ENCODE data around the gene GPR12. TPM values are rescaled to one million over a fixed set of nuclear protein-coding genes. Genes with fewer than 3 reads are reported as not detected.
"Not testable (repeated sequence)": the region's sequence is repeated elsewhere in the genome, so short reads cannot be mapped to it uniquely, and the experiment has no call there.

GPR12 gene
- total RNA-seq, 1 donor from 2014 or later, result 0.14 TPM

DNA sequence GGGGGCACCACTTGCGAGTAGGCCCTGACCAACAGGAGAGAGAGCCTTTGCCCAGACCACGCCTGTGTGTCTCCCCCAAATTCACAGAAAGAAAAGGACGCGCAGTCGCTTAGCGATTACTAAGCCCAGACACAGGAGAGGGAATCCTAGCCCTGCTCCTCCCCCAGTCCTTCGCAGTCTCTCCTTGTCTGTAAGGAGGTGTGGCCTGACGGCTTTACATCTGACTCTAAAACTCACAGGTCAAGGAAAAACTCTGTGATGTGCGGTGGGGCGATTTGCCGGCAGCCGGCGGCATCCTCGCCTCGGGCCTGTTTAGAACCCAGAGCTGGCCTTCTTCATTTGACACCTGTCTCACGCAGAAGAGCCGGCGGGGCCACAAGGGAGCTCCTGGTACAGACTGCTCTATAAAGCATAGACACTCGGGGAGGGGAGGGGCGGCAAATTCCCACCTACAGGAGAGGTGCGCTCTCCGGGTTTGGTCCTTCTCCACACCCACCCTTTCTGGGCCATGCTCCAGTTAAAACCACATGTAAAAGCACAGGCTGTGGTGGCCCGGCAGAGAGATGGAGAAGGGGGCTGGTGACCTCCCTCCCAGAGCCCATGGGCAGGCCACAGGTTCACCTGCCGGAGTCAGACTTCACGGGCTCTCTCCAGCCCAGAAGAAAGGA lies 17.8 kb downstream of the GPR12 start:
- TF ChIP-seq, protein P1, sequence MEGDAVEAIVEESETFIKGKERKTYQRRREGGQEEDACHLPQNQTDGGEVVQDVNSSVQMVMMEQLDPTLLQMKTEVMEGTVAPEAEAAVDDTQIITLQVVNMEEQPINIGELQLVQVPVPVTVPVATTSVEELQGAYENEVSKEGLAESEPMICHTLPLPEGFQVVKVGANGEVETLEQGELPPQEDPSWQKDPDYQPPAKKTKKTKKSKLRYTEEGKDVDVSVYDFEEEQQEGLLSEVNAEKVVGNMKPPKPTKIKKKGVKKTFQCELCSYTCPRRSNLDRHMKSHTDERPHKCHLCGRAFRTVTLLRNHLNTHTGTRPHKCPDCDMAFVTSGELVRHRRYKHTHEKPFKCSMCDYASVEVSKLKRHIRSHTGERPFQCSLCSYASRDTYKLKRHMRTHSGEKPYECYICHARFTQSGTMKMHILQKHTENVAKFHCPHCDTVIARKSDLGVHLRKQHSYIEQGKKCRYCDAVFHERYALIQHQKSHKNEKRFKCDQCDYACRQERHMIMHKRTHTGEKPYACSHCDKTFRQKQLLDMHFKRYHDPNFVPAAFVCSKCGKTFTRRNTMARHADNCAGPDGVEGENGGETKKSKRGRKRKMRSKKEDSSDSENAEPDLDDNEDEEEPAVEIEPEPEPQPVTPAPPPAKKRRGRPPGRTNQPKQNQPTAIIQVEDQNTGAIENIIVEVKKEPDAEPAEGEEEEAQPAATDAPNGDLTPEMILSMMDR (IDR thresholded peaks at IDR 0.05; ENCODE audit: borderline replicate concordance), result no peak
- Histone ChIP-seq H3K9me3 (replicated peaks) (peaks cover 14% of the 10 kb centered on the region), H3K36me3 (no peaks in the 10 kb centered on the region), H3K27me3 (ENCODE audit: low read depth) (peaks cover 80% of the 10 kb centered on the region), H3K4me3 (no peak overlapping the region), H3K4me1 (no peaks in the 10 kb centered on the region), H3K27ac (replicated peaks) (no peak overlapping the region)
- intact Hi-C loops (cut with micrococcal nuclease), result no loop called here
- DNase-seq, result no peak

DNA sequence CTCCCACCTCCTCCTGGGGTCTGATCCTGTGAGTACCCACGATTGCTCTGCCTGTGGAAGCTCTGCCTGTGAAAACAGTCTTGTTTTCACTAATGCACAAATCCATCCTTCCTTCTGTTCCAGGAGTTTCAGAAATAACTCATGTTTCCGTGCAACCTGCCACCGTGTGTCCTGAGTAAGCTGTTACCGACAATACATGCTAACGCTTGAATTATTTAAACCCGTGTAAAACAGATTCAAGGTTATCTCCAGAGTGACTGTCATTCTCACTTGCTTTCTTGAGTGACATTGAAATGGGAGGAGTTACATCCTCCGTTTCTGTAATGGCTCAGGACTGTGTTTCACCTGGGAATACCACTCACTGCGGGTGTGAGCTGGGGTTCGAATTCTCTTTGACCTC lies 24.9 kb downstream of the GPR12 start:
- TF ChIP-seq, protein P1 (IDR thresholded peaks at IDR 0.05; ENCODE audit: borderline replicate concordance), result no peak
- no peak for DNase-seq
- Histone ChIP-seq H3K27ac (replicated peaks) (no peak overlapping the region), H3K4me1 (no peaks in the 10 kb centered on the region), H3K27me3 (ENCODE audit: low read depth) (peaks cover 54% of the 10 kb centered on the region), H3K4me3 (no peak overlapping the region), H3K36me3 (no peaks in the 10 kb centered on the region), H3K9me3 (replicated peaks) (peaks cover 15% of the 10 kb centered on the region)
- intact Hi-C loops (cut with micrococcal nuclease), result no loop called here

DNA sequence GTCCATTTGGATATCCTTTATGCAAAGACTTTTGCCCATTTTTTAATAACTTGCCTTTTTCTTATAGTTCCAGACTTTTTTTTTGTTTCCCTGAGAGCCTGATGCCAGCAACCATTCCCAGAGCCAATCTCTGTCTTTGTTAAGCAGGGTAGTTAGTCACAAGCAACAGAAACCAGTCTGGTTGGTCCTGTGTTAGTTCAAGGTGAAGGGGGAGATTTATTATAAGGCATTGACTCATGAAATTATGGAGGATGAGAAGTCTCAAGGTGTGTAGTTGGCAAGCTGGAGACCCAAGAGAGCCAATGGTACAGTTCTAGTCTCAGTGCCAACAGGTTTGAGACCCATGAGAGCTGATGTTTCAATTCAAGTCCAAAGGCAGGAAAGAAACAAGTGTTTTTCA lies 33.0 kb downstream of the GPR12 start:
- TF ChIP-seq, protein P1 (IDR thresholded peaks at IDR 0.05; ENCODE audit: borderline replicate concordance), result no peak
- H3K9me3 ChIP-seq (replicated peaks), result no peaks in the 10 kb centered on the region
- H3K4me1 ChIP-seq, result no peaks in the 10 kb centered on the region
- H3K27me3 ChIP-seq (ENCODE audit: low read depth), result peaks cover 10% of the 10 kb centered on the region
- H3K27ac ChIP-seq (replicated peaks), result no peak overlapping the region
- intact Hi-C loops (cut with micrococcal nuclease), result no loop called here
- H3K36me3 ChIP-seq, result no peaks in the 10 kb centered on the region
- no peak for DNase-seq
- H3K4me3 ChIP-seq, result no peak overlapping the region

DNA sequence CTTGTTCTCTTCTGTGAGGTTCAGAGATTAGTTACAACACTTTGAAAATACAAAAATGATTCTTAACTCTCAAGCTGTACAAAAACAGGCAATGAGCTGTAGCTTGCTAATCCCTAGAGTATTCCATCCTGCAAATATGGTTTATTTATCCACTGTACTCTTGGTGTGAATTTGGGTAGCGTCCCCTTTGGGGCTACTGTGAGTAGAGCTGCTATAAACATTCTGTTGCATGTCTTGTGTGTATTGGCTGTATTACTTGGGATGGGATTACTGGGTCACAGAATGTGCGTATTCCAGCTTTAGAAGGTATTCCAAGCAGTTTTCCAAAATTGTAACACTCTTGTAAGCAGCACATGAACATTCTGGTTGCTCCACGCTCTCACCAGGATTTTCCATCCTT lies 33.5 kb downstream of the GPR12 start:
- H3K36me3 ChIP-seq, result no peaks in the 10 kb centered on the region
- H3K27ac ChIP-seq (replicated peaks), result no peak overlapping the region
- peaks cover 12% of the 10 kb centered on the region for H3K27me3 ChIP-seq (ENCODE audit: low read depth)
- intact Hi-C loops (cut with micrococcal nuclease), result no loop called here
- no peak for DNase-seq
- no peak overlapping the region for H3K4me3 ChIP-seq
- no peaks in the 10 kb centered on the region for H3K4me1 ChIP-seq
- no peaks in the 10 kb centered on the region for H3K9me3 ChIP-seq (replicated peaks)
- TF ChIP-seq, protein P1 (IDR thresholded peaks at IDR 0.05; ENCODE audit: borderline replicate concordance), result no peak

DNA sequence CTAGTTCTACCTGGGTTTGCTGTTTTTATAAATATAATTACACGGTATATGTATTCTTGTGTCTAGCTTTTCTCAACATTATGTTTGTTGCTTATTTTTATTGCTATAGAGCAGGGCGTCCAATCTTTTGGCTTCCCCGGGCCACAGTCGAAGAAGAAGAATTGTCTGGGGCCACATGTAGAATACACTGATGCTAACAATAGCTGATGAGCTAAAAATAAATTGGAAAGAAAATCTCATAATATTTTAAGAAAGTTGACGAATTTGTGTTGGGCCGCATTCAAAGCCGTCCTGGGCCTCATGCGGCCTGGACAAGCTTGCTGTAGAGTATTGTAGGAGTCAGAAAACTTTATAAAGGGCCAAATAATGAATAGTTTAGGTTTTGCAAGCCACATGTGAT lies 33.9 kb downstream of the GPR12 start:
- no peak overlapping the region for H3K4me3 ChIP-seq
- intact Hi-C loops (cut with micrococcal nuclease), result no loop called here
- no peak for DNase-seq
- TF ChIP-seq, protein P1 (IDR thresholded peaks at IDR 0.05; ENCODE audit: borderline replicate concordance), result no peak
- H3K9me3 ChIP-seq (replicated peaks), result no peaks in the 10 kb centered on the region
- H3K27me3 ChIP-seq (ENCODE audit: low read depth), result peaks cover 12% of the 10 kb centered on the region
- no peaks in the 10 kb centered on the region for H3K4me1 ChIP-seq
- no peak overlapping the region for H3K27ac ChIP-seq (replicated peaks)
- H3K36me3 ChIP-seq, result no peaks in the 10 kb centered on the region

DNA sequence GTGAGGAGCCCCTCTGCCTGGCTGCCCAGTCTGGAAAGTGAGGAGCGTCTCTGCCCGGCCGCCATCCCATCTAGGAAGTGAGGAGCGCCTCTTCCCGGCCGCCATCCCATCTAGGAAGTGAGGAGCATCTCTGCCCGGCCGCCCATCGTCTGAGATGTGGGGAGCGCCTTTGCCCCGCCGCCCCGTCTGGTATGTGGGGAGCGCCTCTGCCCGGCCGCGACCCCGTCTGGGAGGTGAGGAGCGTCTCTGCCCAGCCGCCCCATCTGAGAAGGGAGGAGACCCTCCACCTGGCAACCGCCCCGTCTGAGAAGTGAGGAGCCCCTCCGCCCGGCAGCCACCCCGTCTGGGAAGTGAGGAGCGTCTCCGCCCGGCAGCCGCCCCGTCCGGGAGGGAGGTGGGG lies 37.0 kb downstream of the GPR12 start:
- H3K27ac ChIP-seq (replicated peaks); intact Hi-C loops (cut with micrococcal nuclease); H3K4me1 ChIP-seq; H3K4me3 ChIP-seq; H3K36me3 ChIP-seq; H3K9me3 ChIP-seq (replicated peaks); DNase-seq: not testable (repeated sequence)
- peaks cover 19% of the 10 kb centered on the region for H3K27me3 ChIP-seq (ENCODE audit: low read depth)

Data from left ventricle myocardium inferior (tissue), 1 donor.